Measurements from ENCODE around the gene JUN.
"Not testable (repeated sequence)": the region's sequence is repeated elsewhere in the genome, so short reads cannot be mapped to it uniquely, and the experiment has no call there.

Gene JUN

GRCh38 chr1:58808077-58808476, 24.2 kb upstream of the JUN start:
- DNase-seq (ENCODE audit: low spot score), result no peak

DNA sequence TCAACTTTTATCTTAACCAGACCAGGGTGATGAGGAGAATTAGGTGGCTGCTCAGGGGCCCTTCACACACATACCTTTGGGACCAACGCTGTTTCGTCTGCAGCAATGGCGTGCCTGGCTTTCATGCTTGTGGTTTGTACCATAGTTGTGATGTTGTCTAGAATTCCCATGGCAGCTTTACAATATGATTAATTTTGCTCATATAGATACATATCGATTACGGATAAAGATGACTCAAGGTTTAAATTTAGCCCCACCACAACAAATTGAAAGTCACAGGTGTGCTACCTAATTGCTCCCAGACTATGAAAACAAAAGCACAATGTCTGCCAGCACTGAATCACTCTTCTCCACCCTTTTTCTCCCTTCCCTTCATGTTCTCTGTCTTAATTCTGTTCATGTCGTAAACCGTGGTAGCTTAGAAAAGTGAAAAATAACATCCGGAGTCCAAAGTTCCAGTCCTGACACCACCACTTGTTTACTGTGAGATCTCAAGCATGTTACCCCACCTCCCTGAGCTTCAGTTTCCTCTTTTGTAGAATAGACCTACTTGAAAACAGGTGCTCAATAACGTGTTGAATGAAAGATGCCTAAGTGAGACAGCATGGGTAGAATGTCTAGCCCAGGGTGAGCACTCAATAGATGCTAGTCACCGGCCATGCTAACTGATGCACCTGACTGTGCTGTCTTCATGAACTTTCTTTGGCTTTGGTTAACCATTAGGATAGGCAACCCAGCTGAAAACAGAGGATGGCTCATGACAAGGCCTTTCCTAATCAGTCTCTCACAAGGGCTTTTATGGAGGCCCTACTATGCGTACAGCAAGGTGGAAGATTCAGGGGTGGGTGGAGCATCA, 22.1 kb upstream of the JUN start:
- DNase-seq (ENCODE audit: low spot score), result no peak

DNA sequence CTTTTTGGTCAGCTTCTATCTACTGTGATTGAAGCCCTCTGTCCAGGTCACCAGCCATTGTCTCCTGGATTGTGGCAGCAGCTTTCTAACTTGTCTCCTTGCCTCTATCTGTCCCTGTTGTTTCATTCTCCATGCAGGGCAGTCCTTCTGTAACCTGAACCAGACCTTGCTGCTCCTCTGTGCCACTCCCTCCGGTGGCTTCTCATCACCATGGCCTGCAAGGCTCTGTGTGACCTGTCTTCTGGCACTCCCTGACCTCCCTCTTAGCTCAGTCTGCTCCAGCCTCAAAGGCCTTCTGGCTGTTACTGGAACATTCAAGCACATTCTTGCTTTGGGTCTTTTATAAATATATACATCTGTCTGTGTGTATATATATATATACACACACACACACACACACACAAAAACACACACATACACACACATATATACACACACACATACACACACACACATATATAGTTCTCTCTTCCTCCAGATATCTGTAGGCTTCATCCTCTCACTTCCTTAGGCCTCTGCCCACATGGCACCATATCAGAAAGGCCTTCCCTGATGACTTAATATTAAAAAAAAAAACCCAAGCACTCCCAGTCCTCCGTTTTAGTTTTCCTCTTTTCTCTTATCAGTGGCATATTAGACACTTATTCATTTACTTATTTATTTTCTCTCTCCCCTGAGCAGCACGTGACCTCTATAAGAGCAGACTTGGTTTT, 21.2 kb upstream of the JUN start:
- DNase-seq (ENCODE audit: low spot score), result no peak

- DNase-seq (ENCODE audit: low spot score), result no peak
These were observed 20.0 kb upstream of the JUN start for GRCh38 chr1:58803858-58804257.

GRCh38 chr1:58802640-58803399, 19.0 kb upstream of the JUN start:
- no peak for DNase-seq (ENCODE audit: low spot score)

- DNase-seq (ENCODE audit: low spot score), result not testable (repeated sequence)
These were observed 17.4 kb upstream of the JUN start for GRCh38 chr1:58801286-58801685.

DNA sequence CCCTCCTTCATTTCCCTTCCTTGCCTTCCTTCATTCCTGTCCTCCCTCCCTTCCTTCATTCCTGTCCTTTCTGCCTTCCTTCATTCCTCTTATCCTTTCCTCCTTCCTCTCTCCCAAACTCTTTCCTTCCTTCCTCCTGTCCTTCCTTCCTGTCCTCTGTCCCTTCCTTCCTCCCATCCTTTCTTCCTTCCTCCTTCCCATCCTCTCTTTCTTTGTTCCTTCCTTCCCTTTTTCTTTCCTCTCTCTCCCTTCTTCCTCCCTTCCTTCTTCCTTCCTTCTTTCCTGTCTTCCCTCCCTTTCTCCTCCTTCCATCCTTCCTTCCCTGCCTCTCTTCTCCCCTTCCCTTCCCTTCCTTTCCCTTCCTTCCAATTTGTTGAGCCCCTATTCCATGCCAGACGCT, 15.8 kb upstream of the JUN start:
- DNase-seq (ENCODE audit: low spot score), result no peak

DNA sequence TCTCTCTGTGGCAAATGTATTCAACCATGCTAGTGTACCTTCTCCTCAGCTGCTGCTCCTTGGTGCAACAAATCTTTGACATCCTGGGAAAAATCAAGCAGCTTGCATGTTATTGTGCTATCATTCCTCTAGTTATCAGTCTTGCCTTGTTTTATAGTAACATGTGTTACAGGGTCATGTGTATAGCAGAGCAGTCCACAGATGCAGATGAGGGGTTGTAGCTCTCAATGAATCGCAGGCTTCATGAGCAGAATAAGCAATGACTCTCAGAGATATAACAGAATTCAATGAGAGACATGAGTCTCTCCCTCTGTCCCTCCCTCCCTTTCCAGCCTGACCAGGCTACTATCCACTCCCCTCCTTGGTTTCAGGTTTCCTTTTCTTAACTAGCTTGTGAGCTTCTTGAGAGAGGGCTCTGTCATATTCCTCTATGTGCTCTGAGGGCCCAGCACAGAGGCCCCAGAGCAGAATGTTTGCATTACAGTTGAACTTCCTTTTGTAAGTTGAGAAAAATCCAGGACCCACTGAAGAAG, 15.1 kb upstream of the JUN start:
- no peak for DNase-seq (ENCODE audit: low spot score)

GRCh38 chr1:58796416-58796815, 12.6 kb upstream of the JUN start:
- no peak for DNase-seq (ENCODE audit: low spot score)

DNA sequence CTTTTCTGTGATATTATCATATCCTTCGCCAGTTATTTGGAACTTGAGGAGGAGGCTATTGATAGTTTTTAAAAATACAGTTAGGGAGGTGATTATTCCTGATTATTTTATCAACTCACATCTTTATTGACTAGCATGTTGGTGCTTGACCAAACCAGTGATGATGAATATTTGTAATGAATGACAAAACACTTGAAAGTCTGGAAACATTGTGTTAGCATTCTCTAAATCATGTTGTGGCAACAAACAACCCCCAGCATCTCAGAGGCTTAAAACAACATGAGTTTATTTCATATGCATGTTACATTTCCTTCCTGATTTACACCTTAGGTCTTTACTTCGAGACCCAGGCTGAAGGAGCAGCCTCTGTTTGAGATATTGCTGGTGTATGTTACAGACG, 10.7 kb upstream of the JUN start:
- no peak for DNase-seq (ENCODE audit: low spot score)

DNA sequence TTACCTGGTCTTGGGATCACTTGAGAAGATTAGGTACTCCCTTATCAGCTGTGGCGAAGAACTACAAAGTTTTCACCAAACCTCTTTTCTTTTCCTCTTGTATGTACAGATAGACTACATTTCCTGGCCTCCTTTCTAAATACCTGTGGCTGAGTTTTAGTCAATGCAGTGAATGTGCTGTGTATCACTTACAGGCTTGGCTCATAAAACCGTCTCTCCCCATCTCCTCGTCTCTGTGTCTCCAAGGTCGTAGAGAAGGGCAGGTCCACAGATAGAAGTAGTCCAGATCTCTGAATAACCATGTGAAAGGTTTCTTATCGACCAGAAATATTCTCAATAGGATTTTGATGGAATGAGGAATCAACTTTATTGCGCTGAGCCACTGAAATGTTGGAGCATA, 9.0 kb upstream of the JUN start:
- no peak for DNase-seq (ENCODE audit: low spot score)

DNA sequence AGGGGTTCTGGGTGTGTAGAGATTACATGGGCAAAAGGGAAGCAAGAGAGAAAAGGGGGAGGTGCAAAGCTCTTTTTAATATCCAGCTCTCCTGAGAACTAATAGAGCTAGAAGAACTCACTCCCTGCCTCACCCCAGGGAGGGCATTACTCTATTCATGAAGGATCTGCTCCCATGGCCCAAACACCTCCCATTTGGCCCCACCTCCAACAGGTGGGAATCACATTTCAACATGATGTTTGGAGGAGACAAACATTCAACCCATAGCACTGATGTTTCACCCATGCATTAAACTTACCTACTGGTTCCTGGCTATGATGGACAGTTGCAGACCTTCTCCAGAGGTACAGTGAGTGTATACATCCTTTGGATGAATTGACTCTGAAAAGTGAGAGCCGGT, 7.3 kb upstream of the JUN start:
- no peak for DNase-seq (ENCODE audit: low spot score)

GRCh38 chr1:58789996-58790660, 6.3 kb upstream of the JUN start:
- DNase-seq (ENCODE audit: low spot score), result no peak

- no peak for DNase-seq (ENCODE audit: low spot score)
These were observed 5.5 kb upstream of the JUN start for GRCh38 chr1:58789322-58789856.

GRCh38 chr1:58788259-58788658, 4.4 kb upstream of the JUN start:
- no peak for DNase-seq (ENCODE audit: low spot score)

DNA sequence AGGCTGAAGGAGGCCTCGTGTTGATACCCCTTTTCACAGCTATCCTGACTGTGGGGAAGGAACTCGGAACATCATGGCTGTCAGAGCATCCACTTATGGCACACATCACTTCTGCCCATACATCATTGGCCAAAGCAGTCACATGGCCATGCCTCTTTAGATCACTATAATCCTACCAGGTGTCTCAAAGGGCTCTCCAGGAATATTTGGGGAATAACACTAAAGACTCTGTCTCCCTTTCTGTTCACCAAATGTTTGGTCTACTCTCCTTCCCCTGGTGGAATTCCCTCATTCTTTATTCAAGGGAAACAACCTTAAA, 3.0 kb upstream of the JUN start:
- DNase-seq (ENCODE audit: low spot score), result no peak

DNA sequence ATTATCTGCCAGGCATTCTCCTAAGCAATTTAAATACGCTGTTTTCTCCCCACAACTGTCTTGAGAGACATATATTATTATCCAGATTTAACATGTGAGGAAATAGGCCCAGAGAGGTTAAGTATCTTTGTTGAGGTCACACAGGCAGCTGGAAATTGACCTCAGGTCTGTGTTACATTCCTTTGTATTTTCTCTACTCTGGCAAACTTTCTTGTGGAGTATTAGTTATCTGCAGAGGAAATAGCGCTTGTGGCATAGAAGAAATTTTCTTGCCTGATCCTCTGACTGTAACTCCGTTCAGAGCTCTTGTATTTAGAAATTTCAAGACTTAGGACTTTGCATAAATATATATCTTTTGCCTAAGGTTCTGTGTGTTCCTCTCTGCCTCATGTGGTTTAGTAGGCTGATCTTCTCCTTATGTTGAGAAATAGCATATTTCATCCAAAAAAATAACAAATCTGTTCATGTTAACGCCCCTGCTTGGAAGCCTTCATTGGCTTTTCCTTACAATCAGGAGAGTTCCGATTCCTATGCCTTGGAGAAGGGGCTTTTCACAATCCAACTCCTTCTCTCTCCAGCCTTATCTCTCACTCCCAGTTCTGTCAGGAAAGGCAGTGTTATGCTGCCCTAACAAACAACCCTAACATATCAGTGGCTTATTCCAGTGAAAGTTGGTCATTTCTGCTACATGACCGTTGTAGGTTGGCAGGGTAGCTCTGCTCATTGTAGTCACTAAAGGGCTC, 2.5 kb upstream of the JUN start:
- DNase-seq (ENCODE audit: low spot score), result peak; percentile 33

GRCh38 chr1:58785442-58786058, 1.7 kb upstream of the JUN start:
- peak; percentile 96 for DNase-seq (ENCODE audit: low spot score)

- DNase-seq (ENCODE audit: low spot score), result peak; percentile 96
These were observed 1.1 kb upstream of the JUN start for GRCh38 chr1:58784758-58785441.
